Hepatocyte (in vitro differentiated cells): ENCODE data around the gene DISP2.

Source experiments
- EZH2 ChIP-seq: fragments of 200-600 bp; sonication (generic); IDR thresholded peaks from 2 replicates; pipeline ENCODE4 v1.6.1; 2016; ENCODE audit warnings: antibody characterized with exemption, mild to moderate bottlenecking, borderline replicate concordance
- TF ChIP-seq, protein P1 (sequence below): fragments of 200-600 bp; sonication (generic); IDR thresholded peaks from 2 replicates; pipeline ENCODE4 v1.5.1; 2016; ENCODE audit warnings: antibody characterized with exemption, mild to moderate bottlenecking; ENCODE audit not compliant: poor library complexity

DNA sequence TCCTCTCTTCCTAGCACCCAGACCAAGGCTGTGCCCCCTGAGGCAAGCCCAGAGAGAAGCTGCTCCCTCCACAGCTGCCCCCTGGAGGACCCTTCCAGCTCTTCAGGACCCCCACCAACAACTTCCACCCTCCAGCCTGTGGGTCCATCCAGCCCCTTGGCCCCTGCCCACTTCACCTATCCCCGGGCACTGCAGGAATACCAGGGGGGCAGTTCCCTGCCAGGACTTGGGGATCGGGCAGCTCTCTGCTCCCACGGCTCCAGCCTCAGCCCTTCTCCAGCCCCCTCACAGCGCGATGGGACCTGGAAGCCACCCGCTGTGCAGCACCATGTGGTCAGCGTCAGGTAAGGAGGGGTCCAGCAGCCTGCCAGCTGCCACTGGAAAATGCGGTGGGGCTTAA lies 5.6 kb downstream of the DISP2 start:
- TF ChIP-seq EZH2 = no peak
- TF ChIP-seq, protein P1, sequence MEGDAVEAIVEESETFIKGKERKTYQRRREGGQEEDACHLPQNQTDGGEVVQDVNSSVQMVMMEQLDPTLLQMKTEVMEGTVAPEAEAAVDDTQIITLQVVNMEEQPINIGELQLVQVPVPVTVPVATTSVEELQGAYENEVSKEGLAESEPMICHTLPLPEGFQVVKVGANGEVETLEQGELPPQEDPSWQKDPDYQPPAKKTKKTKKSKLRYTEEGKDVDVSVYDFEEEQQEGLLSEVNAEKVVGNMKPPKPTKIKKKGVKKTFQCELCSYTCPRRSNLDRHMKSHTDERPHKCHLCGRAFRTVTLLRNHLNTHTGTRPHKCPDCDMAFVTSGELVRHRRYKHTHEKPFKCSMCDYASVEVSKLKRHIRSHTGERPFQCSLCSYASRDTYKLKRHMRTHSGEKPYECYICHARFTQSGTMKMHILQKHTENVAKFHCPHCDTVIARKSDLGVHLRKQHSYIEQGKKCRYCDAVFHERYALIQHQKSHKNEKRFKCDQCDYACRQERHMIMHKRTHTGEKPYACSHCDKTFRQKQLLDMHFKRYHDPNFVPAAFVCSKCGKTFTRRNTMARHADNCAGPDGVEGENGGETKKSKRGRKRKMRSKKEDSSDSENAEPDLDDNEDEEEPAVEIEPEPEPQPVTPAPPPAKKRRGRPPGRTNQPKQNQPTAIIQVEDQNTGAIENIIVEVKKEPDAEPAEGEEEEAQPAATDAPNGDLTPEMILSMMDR = no peak
